Measurements from ENCODE around the gene IL12A.
A peak's percentile ranks its signal among the peaks of the same experiment; 100 is the strongest.

IL12A gene

GRCh38 chr3:159987291-159987711, 1.3 kb upstream of the IL12A start:
- no peak for TF ChIP-seq SPI1 (IDR thresholded peaks at IDR 0.05; ENCODE audit: low read depth, low read length)
- no peak for TF ChIP-seq PAX5 (IDR thresholded peaks at IDR 0.05; ENCODE audit: insufficient read depth, low read length, severe bottlenecking)
- no peak for TF ChIP-seq POLR2A (IDR thresholded peaks at IDR 0.05; ENCODE audit: low read depth, low read length)
- TF ChIP-seq TAF1 (IDR thresholded peaks at IDR 0.05; ENCODE audit: low read depth, low read length): no peak
- no peak for TF ChIP-seq POLR2AphosphoS5 (IDR thresholded peaks at IDR 0.05; ENCODE audit: low read depth, low read length)
- no peak for TF ChIP-seq POU2F2 (IDR thresholded peaks at IDR 0.05; ENCODE audit: low read depth, low read length)
- peak; percentile 89 for FAIRE-seq
- no peak for DNase-seq (ENCODE audit: insufficient read length, low spot score)

- DNase-seq (ENCODE audit: insufficient read length, low spot score) (no peak), FAIRE-seq (peak; percentile 26)
- TF ChIP-seq SPI1 (IDR thresholded peaks at IDR 0.05; ENCODE audit: low read depth, low read length) (no peak), PAX5 (IDR thresholded peaks at IDR 0.05; ENCODE audit: insufficient read depth, low read length, severe bottlenecking) (no peak)
Measured at GRCh38 chr3:159989973-159990846, 1.6 kb downstream of the IL12A start.

GRCh38 chr3:159991591-159991990, 3.0 kb downstream of the IL12A start:
- TF ChIP-seq PAX5 (IDR thresholded peaks at IDR 0.05; ENCODE audit: insufficient read depth, low read length, severe bottlenecking) (no peak), POLR2AphosphoS5 (IDR thresholded peaks at IDR 0.05; ENCODE audit: low read depth, low read length) (no peak), TAF1 (IDR thresholded peaks at IDR 0.05; ENCODE audit: low read depth, low read length) (no peak), POU2F2 (IDR thresholded peaks at IDR 0.05; ENCODE audit: low read depth, low read length) (no peak)
- DNase-seq (ENCODE audit: insufficient read length, low spot score) (no peak), FAIRE-seq (no peak)

- FAIRE-seq (peak; percentile 9), DNase-seq (ENCODE audit: insufficient read length, low spot score) (no peak)
- TF ChIP-seq POU2F2 (IDR thresholded peaks at IDR 0.05; ENCODE audit: low read depth, low read length) (no peak), PAX5 (IDR thresholded peaks at IDR 0.05; ENCODE audit: insufficient read depth, low read length, severe bottlenecking) (no peak), POLR2A (IDR thresholded peaks at IDR 0.05; ENCODE audit: low read depth, low read length) (no peak), SPI1 (IDR thresholded peaks at IDR 0.05; ENCODE audit: low read depth, low read length) (no peak), TAF1 (IDR thresholded peaks at IDR 0.05; ENCODE audit: low read depth, low read length) (no peak), POLR2AphosphoS5 (IDR thresholded peaks at IDR 0.05; ENCODE audit: low read depth, low read length) (no peak)
Measured at GRCh38 chr3:159992589-159992988, 4.0 kb downstream of the IL12A start.

GRCh38 chr3:159994182-159994581, 5.5 kb downstream of the IL12A start:
- no peak for TF ChIP-seq POLR2AphosphoS5 (IDR thresholded peaks at IDR 0.05; ENCODE audit: low read depth, low read length)
- no peak for TF ChIP-seq POLR2A (IDR thresholded peaks at IDR 0.05; ENCODE audit: low read depth, low read length)
- TF ChIP-seq SPI1 (IDR thresholded peaks at IDR 0.05; ENCODE audit: low read depth, low read length): no peak
- TF ChIP-seq TAF1 (IDR thresholded peaks at IDR 0.05; ENCODE audit: low read depth, low read length): no peak
- no peak for TF ChIP-seq POU2F2 (IDR thresholded peaks at IDR 0.05; ENCODE audit: low read depth, low read length)
- TF ChIP-seq PAX5 (IDR thresholded peaks at IDR 0.05; ENCODE audit: insufficient read depth, low read length, severe bottlenecking): no peak
- no peak for FAIRE-seq
- DNase-seq (ENCODE audit: insufficient read length, low spot score): no peak

- FAIRE-seq (no peak), DNase-seq (ENCODE audit: insufficient read length, low spot score) (no peak)
- TF ChIP-seq TAF1 (IDR thresholded peaks at IDR 0.05; ENCODE audit: low read depth, low read length) (no peak), SPI1 (IDR thresholded peaks at IDR 0.05; ENCODE audit: low read depth, low read length) (no peak), POLR2A (IDR thresholded peaks at IDR 0.05; ENCODE audit: low read depth, low read length) (no peak), PAX5 (IDR thresholded peaks at IDR 0.05; ENCODE audit: insufficient read depth, low read length, severe bottlenecking) (no peak)
Measured at GRCh38 chr3:159995091-159995490, 6.5 kb downstream of the IL12A start.

- TF ChIP-seq POLR2AphosphoS5 (IDR thresholded peaks at IDR 0.05; ENCODE audit: low read depth, low read length) (no peak), TAF1 (IDR thresholded peaks at IDR 0.05; ENCODE audit: low read depth, low read length) (no peak), POU2F2 (IDR thresholded peaks at IDR 0.05; ENCODE audit: low read depth, low read length) (no peak), PAX5 (IDR thresholded peaks at IDR 0.05; ENCODE audit: insufficient read depth, low read length, severe bottlenecking) (no peak), SPI1 (IDR thresholded peaks at IDR 0.05; ENCODE audit: low read depth, low read length) (no peak), POLR2A (IDR thresholded peaks at IDR 0.05; ENCODE audit: low read depth, low read length) (no peak)
- FAIRE-seq: no peak
- no peak for DNase-seq (ENCODE audit: insufficient read length, low spot score)
Measured at GRCh38 chr3:159996018-159996417, 7.4 kb downstream of the IL12A start.

GRCh38 chr3:159996959-159997358, 8.3 kb downstream of the IL12A start:
- FAIRE-seq (no peak), DNase-seq (ENCODE audit: insufficient read length, low spot score) (no peak)
- TF ChIP-seq POU2F2 (IDR thresholded peaks at IDR 0.05; ENCODE audit: low read depth, low read length) (no peak), TAF1 (IDR thresholded peaks at IDR 0.05; ENCODE audit: low read depth, low read length) (no peak)

- no peak for TF ChIP-seq POLR2A (IDR thresholded peaks at IDR 0.05; ENCODE audit: low read depth, low read length)
- TF ChIP-seq POU2F2 (IDR thresholded peaks at IDR 0.05; ENCODE audit: low read depth, low read length): no peak
- no peak for TF ChIP-seq POLR2AphosphoS5 (IDR thresholded peaks at IDR 0.05; ENCODE audit: low read depth, low read length)
- no peak for TF ChIP-seq PAX5 (IDR thresholded peaks at IDR 0.05; ENCODE audit: insufficient read depth, low read length, severe bottlenecking)
- TF ChIP-seq SPI1 (IDR thresholded peaks at IDR 0.05; ENCODE audit: low read depth, low read length): no peak
- no peak for TF ChIP-seq TAF1 (IDR thresholded peaks at IDR 0.05; ENCODE audit: low read depth, low read length)
- no peak for FAIRE-seq
- DNase-seq (ENCODE audit: insufficient read length, low spot score): no peak
Measured at GRCh38 chr3:160001148-160001760, 12.6 kb downstream of the IL12A start.

Measured in GM12891 (cell line).